ENCODE data around the gene CD300H.

- TF ChIP-seq ZC3H10 (CRISPR knock-in tag; IDR thresholded peaks at IDR 0.05) (no peak), CSDC2 (CRISPR knock-in tag; IDR thresholded peaks at IDR 0.05) (no peak), RARB (CRISPR knock-in tag; IDR thresholded peaks at IDR 0.05) (no peak), BACH2 (CRISPR knock-in tag; IDR thresholded peaks at IDR 0.05; ENCODE audit: borderline replicate concordance) (no peak), PATZ1 (CRISPR knock-in tag; IDR thresholded peaks at IDR 0.05; ENCODE audit: borderline replicate concordance) (no peak), ZNF565 (CRISPR knock-in tag; conservative IDR thresholded peaks at IDR 0.05; ENCODE audit: low read depth) (no peak), TSHZ2 (CRISPR knock-in tag; IDR thresholded peaks at IDR 0.05) (no peak), CSRNP3 (CRISPR knock-in tag; IDR thresholded peaks at IDR 0.05) (no peak), ESRRG (CRISPR knock-in tag; IDR thresholded peaks at IDR 0.05) (no peak), ZFP3 (CRISPR knock-in tag; IDR thresholded peaks at IDR 0.05) (no peak), CREB5 (CRISPR knock-in tag; IDR thresholded peaks at IDR 0.05; ENCODE audit: low read depth) (no peak)
Observed at GRCh38 chr17:74549343-74549742, 18.0 kb downstream of the CD300H start.
